IPS-20b (cell line): ENCODE results near the gene MPZL3.

ENCODE experiments used
- H3K27ac ChIP-seq: one replicate; pipeline ENCODE4 v1.5.1; 2013; ENCODE audit warnings: low read length
- H3K27me3 ChIP-seq: 2 replicates; pipeline ENCODE4 v1.6.1; 2013; ENCODE audit warnings: mild to moderate bottlenecking, low read length, inconsistent platforms; ENCODE audit not compliant: insufficient read depth
- H3K36me3 ChIP-seq: 2 replicates; pipeline ENCODE4 v1.6.1; 2013; ENCODE audit warnings: low read depth, mild to moderate bottlenecking, inconsistent platforms, low read length, moderate library complexity; ENCODE audit not compliant: insufficient read depth
- H3K4me1 ChIP-seq: 2 replicates; pipeline ENCODE4 v1.6.1; 2013; ENCODE audit warnings: mild to moderate bottlenecking, control low read depth, inconsistent platforms, low read length, moderate library complexity; ENCODE audit not compliant: insufficient read depth
- H3K4me3 ChIP-seq: 2 replicates; pipeline ENCODE4 v1.5.1; 2013; ENCODE audit warnings: mild to moderate bottlenecking, low read length, inconsistent platforms
- H3K9ac ChIP-seq: 2 replicates; pipeline ENCODE4 v1.6.1; 2013; ENCODE audit warnings: low read depth, mild to moderate bottlenecking, inconsistent platforms, low read length, moderate library complexity
- H3K9me3 ChIP-seq: 2 replicates; pipeline ENCODE4 v1.6.1; 2013; ENCODE audit warnings: mild to moderate bottlenecking, low read depth, low read length, inconsistent platforms; ENCODE audit not compliant: insufficient read depth

MPZL3 gene

DNA sequence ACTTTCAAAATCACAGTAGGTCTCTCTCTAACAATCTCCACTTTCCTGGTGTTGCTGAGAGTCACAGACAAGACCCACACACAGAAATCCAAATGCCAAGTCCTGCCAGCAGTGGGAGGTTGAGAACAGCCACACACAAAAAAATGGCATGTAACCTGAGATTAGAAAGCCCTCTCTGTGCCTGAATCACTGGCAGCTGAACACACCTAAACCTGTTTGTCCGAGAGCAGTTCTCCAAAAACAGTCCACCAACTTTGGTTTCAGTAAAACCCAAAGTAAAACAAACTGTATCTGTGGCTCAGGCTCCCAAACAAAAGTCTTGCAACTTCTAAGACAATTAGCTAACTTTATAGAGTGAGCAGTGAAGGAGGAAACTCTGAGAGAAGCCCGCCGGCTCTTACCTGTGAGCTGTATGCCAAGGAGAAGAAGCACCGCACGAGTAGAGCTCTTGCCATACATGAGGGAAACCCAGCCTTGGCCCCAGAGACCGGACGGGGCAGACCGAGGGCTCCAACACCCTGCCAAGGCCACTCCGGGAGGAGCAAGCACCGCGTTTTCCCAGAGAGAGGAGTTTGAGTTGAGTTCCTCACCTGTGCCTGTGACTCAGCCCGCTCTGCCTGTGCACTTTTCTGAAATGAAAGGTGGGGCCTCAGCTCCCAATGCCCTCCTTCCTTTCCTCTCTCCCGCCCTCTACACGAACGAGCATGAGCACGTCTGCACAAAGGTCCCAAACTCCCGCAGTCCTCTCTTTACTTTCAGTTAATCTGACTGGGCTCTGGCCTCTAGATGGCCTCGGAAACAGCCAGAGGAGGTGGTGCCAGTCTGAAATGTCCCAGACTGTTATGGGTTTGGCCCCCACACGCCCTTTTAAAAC is 11.8 kb upstream of the MPZL3 start, which contains the start of gene MPZL2:
Gene MPZL2, minus strand, starts transcription at position 603 of the 874 bp plus-strand sequence. Its CDS starts 144 bp downstream, at position 459.
- H3K27me3 ChIP-seq, result peaks cover 86% of the 10 kb centered on the region
- no peaks in the 10 kb centered on the region for H3K36me3 ChIP-seq
- H3K9ac ChIP-seq, result peak within 1 kb of the TSS; percentile 49; the same call in 1 of the 2 replicates
- peaks cover 7% of the 10 kb centered on the region; the same call in 1 of the 2 replicates for H3K4me1 ChIP-seq
- H3K4me3 ChIP-seq, result peak within 1 kb of the TSS; percentile 65
- H3K9me3 ChIP-seq, result no peaks in the 10 kb centered on the region
- no peak within 1 kb of the TSS for H3K27ac ChIP-seq

DNA sequence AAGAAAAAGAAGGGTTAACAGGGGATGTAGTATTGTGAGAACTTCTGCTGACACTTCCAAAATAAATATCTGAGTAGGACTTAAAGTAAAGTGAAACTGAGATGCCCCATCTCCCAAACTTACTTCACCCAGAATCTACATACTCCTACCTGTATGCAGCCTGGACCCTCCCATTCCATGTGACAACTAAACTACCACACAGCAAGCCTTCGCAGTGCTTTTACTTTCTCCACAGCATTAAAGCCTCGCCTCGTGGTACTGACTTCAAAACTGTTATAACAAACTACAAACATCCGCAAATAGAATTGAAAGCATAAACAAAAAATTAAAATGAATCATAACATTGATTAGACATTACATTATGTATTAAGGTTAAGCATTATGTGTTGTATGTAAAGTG is 10.9 kb upstream of the MPZL3 start:
- Histone ChIP-seq H3K4me1 (peaks cover 7% of the 10 kb centered on the region; the same call in 1 of the 2 replicates), H3K9ac (no peak overlapping the region), H3K36me3 (no peaks in the 10 kb centered on the region), H3K27ac (no peak overlapping the region), H3K4me3 (peak overlapping the region; percentile 65; the same call in 1 of the 2 replicates), H3K27me3 (peaks cover 78% of the 10 kb centered on the region), H3K9me3 (no peaks in the 10 kb centered on the region)

DNA sequence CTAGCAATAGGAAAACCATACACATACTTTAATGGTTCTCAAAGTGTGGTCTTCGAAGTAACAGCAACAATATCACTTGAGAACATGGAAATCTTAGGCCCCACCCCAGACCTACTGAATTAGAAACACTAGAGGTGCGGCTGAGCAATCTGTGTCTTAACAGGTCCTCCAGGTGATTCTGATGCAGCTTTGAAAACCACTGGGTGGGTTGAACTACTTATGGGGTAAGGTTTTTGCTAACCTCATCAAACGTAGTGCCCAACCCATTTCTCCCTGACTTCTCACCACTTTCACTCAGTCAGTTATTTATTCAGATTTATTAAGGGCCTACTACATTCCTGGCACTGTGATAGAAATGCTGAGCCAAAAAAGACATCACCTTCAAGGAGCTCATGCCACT is 8.2 kb upstream of the MPZL3 start:
- Histone ChIP-seq H3K4me3 (no peak overlapping the region), H3K27me3 (peaks cover 51% of the 10 kb centered on the region), H3K27ac (no peak overlapping the region), H3K4me1 (peaks cover 7% of the 10 kb centered on the region; the same call in 1 of the 2 replicates), H3K36me3 (no peaks in the 10 kb centered on the region), H3K9me3 (no peaks in the 10 kb centered on the region), H3K9ac (no peak overlapping the region)

DNA sequence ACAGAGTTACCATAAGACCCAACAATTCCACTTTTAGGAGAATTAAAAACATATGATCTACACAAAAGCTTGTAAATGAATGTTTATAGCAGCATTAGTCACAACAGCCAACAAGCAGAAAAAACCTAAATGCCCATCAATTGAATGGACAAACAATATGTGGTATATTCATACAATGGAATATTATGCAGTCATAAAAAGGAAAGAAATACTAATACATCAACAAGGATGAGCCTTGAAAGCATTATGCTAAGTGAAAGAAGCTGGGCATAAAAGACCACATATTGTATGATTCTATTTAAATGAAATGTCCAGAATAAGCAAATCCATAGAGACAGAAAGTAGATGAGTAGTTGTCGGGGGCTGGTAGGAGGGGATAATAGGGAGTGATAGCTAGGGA is 7.0 kb upstream of the MPZL3 start:
- Histone ChIP-seq H3K4me1 (no peaks in the 10 kb centered on the region), H3K27me3 (peaks cover 51% of the 10 kb centered on the region), H3K36me3 (no peaks in the 10 kb centered on the region)

DNA sequence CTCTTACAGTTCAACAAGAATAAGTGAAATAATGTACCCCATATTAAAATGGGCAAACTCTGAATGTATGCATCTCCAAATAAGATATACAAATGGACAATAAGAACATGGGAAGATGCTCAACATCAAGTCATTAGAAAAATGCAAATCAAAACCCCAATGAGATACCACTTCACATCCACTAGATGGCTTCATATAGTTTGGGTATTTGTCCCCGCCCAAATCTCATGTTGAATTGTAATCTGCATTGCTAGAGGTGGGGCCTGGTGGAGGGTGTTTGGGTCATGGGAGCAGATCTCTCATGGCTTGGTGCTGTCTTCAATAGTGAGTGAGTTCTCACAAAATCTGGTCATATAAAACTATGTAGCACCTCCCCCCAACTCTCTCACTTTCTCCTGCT is 6.2 kb upstream of the MPZL3 start:
- Histone ChIP-seq H3K27me3 (peaks cover 49% of the 10 kb centered on the region), H3K4me1 (no peaks in the 10 kb centered on the region), H3K9ac (no peak overlapping the region), H3K4me3 (no peak overlapping the region), H3K36me3 (no peaks in the 10 kb centered on the region), H3K27ac (no peak overlapping the region), H3K9me3 (no peaks in the 10 kb centered on the region)

More for the DNA sequence above, 7.0 kb upstream of the MPZL3 start:
- Histone ChIP-seq H3K4me3 (no peak overlapping the region), H3K9ac (no peak overlapping the region), H3K27ac (no peak overlapping the region), H3K9me3 (no peaks in the 10 kb centered on the region)

DNA sequence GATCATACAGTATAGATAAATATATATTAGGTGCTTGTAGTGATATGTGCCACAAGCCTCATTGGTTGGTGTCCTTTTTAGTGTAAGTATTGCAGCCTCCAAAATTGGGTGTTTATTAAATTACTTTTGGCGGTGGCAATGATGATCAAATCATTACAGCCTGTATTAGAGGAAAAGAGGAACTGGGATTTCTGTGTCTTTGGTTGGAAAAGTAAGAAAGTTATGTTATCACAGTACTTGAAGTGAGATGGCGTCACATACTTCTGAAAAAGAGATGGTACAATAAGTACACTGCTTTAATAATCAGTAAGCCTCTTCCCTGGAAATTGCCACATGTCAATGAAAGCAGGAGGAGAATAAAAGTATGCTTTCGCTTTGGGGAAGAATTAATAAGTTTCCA is 523 bp upstream of the MPZL3 start:
- Histone ChIP-seq H3K27me3 (peaks cover 30% of the 10 kb centered on the region; the same call in 1 of the 2 replicates), H3K4me3 (peak overlapping the region; percentile 76), H3K4me1 (0 out of 2 replicates have a peak, but pooled peaks cover 5% of the 10 kb centered on the region), H3K27ac (peak overlapping the region; percentile 74), H3K36me3 (no peaks in the 10 kb centered on the region), H3K9ac (peak overlapping the region; percentile 82; the same call in 1 of the 2 replicates), H3K9me3 (no peaks in the 10 kb centered on the region)

DNA sequence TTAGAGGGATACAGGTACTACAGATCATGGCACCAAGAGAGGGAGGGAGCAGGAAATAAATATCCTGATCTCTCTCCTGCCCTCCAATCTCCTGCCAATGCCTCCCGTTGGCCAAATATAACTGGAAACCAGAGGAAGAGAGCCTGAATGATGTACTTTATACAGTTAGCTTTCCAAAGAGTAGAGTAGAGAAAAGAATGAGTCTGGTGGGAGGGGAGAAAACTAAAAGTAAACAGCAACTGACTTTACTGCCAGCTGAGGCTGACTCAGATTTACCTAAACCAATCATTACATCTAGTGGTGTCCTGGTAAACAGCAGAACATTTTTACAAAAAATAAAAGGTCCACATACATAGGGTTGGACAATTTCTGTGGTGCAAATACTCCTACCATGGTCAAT is 5.1 kb downstream of the MPZL3 start:
- Histone ChIP-seq H3K9me3 (no peaks in the 10 kb centered on the region), H3K4me1 (peaks cover 6% of the 10 kb centered on the region), H3K36me3 (no peaks in the 10 kb centered on the region), H3K9ac (no peak overlapping the region), H3K27me3 (peaks cover 23% of the 10 kb centered on the region; the same call in 1 of the 2 replicates), H3K27ac (no peak overlapping the region), H3K4me3 (no peak overlapping the region)

DNA sequence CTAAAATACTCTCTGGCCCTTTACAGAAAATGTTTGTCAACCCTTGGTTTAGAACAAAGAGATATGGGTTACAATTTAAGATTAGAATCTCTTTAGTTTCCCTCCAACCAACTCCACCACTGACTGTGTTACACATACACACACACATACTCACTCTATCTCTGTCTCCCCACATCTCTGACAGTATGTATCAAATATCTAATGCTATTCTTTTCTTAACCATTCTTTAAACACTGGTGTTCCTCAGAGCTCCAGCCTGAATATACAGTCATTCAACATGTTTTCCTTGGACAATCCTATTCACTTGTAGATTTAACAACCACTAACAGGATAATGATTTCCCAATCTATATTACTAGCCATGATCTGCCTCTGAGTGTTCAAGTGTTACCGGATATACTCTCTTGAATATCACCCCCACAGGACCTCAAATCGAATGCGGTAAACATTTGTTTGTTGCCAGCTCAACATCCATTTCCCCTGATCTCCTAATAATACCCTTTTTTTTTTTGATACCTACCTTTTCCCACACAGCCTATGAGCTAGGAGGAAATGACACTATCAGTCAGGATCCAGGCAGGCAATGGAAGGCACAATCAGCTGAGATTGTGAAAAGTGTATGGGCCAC is 6.1 kb downstream of the MPZL3 start:
- H3K9ac ChIP-seq, result no peak overlapping the region
- no peak overlapping the region for H3K27ac ChIP-seq
- no peaks in the 10 kb centered on the region for H3K9me3 ChIP-seq
- H3K27me3 ChIP-seq, result peaks cover 23% of the 10 kb centered on the region; the same call in 1 of the 2 replicates
- H3K4me3 ChIP-seq, result no peak overlapping the region
- H3K36me3 ChIP-seq, result no peaks in the 10 kb centered on the region
- H3K4me1 ChIP-seq, result peaks cover 6% of the 10 kb centered on the region

DNA sequence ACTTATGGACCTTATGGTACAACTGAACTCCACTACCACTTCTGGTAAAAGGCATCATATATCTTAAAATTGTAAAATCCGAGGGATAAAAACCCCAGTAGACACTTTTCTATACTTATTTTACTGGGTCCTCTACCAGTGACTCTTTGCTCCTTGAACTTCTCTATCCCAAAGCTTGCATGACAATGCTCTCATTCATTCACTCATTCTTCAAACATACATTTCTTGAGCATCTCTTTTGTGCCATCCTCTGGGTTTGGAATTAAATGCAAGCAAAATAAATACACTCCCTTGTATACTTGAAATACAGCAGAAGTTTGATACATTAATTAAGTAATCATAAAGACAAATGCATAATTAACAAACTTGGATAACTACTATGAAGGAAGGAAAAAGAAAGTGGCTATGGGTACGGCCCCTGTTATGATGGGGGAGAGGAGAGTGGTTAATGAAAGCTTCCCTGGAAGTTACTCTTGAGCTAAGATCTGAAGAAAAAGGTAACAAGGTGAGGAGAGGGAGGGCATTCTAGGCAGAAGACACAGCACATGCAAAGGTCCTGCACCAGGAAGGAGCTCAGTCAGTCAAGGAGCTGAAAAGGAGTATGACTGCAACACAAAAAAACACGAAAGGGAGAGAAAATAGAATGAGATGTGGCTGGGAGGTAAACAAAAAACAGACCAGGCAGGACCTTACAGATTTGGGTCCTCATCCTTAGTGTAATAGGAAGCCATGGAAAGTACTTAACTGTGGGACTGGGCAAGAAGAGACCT is 8.0 kb downstream of the MPZL3 start:
- H3K4me1 ChIP-seq, result peaks cover 6% of the 10 kb centered on the region
- no peaks in the 10 kb centered on the region for H3K36me3 ChIP-seq

DNA sequence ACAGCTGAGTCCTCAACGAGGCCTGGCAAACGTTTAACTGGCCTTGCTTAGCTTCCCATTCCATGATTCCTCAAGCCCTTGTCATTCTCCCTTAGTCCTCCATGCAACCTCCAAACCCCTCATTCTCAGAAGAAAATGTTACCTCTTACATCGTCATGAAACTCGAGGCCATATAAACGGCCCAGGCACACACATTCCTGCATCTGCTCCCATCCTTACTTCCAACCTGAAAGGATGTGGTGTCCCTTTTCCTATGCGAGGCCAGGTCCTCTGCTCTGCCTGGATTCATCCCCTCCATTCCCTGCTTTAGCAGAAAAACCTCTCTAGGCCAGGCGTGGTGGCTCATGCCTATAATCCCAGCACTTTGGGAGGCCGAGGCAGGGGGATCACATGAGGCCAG is 9.0 kb downstream of the MPZL3 start:
- no peak overlapping the region for H3K27ac ChIP-seq
- H3K36me3 ChIP-seq, result no peaks in the 10 kb centered on the region
- H3K4me1 ChIP-seq, result peaks cover 15% of the 10 kb centered on the region
- no peak overlapping the region for H3K9ac ChIP-seq
- H3K9me3 ChIP-seq, result no peaks in the 10 kb centered on the region
- H3K27me3 ChIP-seq, result peaks cover 12% of the 10 kb centered on the region; the same call in 1 of the 2 replicates
- no peak overlapping the region for H3K4me3 ChIP-seq

More for the DNA sequence above, 8.0 kb downstream of the MPZL3 start:
- Histone ChIP-seq H3K27me3 (peaks cover 18% of the 10 kb centered on the region; the same call in 1 of the 2 replicates), H3K27ac (no peak overlapping the region), H3K9me3 (no peaks in the 10 kb centered on the region), H3K9ac (no peak overlapping the region), H3K4me3 (no peak overlapping the region)

DNA sequence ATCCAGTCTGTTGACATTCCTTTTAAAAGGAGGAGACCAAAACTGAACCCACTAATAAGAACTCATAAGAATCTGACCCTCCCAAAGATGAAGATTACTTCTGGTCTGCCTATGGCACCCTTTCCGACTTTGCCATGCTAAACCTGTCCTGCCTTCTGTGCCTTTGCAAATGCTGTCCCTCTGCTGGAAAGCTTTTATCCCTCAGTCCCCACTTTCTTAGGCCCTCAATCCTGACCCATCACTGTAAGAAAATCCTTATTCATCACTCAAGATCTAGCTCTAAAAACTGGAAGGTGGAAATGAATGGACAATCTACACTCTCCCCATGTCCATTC is 10.4 kb downstream of the MPZL3 start:
- H3K4me3 ChIP-seq, result no peak overlapping the region
- no peak overlapping the region for H3K27ac ChIP-seq
- no peak overlapping the region for H3K9ac ChIP-seq
- H3K9me3 ChIP-seq, result no peaks in the 10 kb centered on the region
- H3K4me1 ChIP-seq, result peaks cover 15% of the 10 kb centered on the region
- H3K27me3 ChIP-seq, result peaks cover 2% of the 10 kb centered on the region; the same call in 1 of the 2 replicates
- no peaks in the 10 kb centered on the region for H3K36me3 ChIP-seq
